Vagina (tissue), 2 donors: ENCODE data around the gene PARVG. TPM values are rescaled to one million over a fixed set of nuclear protein-coding genes. Genes with fewer than 3 reads are reported as not detected.

Experiments
- DNase-seq, 2 donors: peaks; one replicate each; pipeline ENCODE4 v3.0.0-alpha.2; 2017; ENCODE audit errors: extremely low spot score in 2 of 2
- H3K27ac ChIP-seq: fragments of 200-600 bp; sonication (generic); one replicate; pipeline ENCODE4 v1.5.1; 2019
- H3K27me3 ChIP-seq: fragments of 200-600 bp; sonication (generic); one replicate; pipeline ENCODE4 v1.5.1; 2019
- H3K36me3 ChIP-seq, 2 donors: fragments of 200-600 bp; sonication (generic); one replicate each; pipeline ENCODE4 v1.5.1; 2017 to 2019
- H3K4me1 ChIP-seq: fragments of 200-600 bp; sonication (generic); one replicate; pipeline ENCODE4 v1.5.1; 2019
- H3K4me3 ChIP-seq, 2 donors: fragments of 200-600 bp; sonication (generic); 1 replicate in 1 of 2; 2 replicates in 1 of 2; pipeline ENCODE4 v1.5.1; 2016 to 2019
- H3K9me3 ChIP-seq: fragments of 200-600 bp; sonication (generic); one replicate; pipeline ENCODE4 v1.5.1; 2019
- POLR2A ChIP-seq, 2 donors: fragments of 450-650 bp; IDR thresholded peaks; one replicate each; pipeline ENCODE4 v1.6.1; 2017; ENCODE audit warnings: antibody characterized with exemption in 2 of 2, mild to moderate bottlenecking in 2 of 2, moderate library complexity in 2 of 2
- POLR2AphosphoS5 ChIP-seq, 2 donors: sonication (generic); formaldehyde crosslinking; IDR thresholded peaks; one replicate each; pipeline ENCODE4 v1.9.0; 2017; ENCODE audit warnings: antibody characterized with exemption in 2 of 2, mild to moderate bottlenecking in 2 of 2, low read depth in 1 of 2; ENCODE audit not compliant: insufficient read depth in 1 of 2
- intact Hi-C: fragments of 100-400 bp; cut with DNase I; formaldehyde crosslinking; loops from one replicate; pipeline ENCODE4 v1.15.1; 2023
- total RNA-seq: library from RNA; depleted of rRNA; stranded (reverse); fragments of >200 nt; gene quantifications from one replicate; pipeline ENCODE4 v1.2.3, GENCODE V29; 2016
- TF ChIP-seq, protein P1 (sequence below), 3 experiments: fragments of 450-650 bp in 2 of 3; fragments of 200-600 bp in 1 of 3; sonication (generic) in 1 of 3; IDR thresholded peaks; one replicate each; pipeline ENCODE4 v1.5.1; 2017 to 2019; ENCODE audit warnings: antibody characterized with exemption in 3 of 3, mild to moderate bottlenecking in 2 of 3, moderate library complexity in 2 of 3

Gene PARVG
- total RNA-seq, 1 donor from 2014 or later = 29.5 TPM

DNA sequence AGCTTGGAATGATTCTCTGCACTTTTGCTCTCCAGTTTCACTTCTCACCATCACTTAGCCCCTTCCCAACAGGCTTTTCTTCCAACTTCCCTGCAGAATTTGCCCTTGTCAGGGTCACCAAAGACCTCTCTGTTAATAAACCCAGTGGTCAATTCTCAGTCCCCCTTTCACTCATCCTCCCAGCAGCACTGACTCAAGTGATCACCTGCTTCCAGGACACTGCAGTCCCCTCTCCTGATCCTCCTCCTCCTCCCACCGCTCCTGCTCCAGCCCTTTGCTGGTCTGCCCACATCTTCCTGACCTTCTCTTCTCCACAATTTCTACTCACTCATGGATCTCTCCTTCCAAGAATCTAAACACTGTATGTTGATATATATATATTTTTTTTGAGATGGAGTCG, 74.1 kb downstream of the PARVG start:
- H3K27ac ChIP-seq = no peak overlapping the region
- intact Hi-C loops = no loop called here
- H3K27me3 ChIP-seq = no peaks in the 10 kb centered on the region
- no peaks in the 10 kb centered on the region for H3K4me1 ChIP-seq
- H3K9me3 ChIP-seq = no peaks in the 10 kb centered on the region
- no peak for TF ChIP-seq POLR2A (IDR thresholded peaks at IDR 0.05)
- TF ChIP-seq, protein P1, sequence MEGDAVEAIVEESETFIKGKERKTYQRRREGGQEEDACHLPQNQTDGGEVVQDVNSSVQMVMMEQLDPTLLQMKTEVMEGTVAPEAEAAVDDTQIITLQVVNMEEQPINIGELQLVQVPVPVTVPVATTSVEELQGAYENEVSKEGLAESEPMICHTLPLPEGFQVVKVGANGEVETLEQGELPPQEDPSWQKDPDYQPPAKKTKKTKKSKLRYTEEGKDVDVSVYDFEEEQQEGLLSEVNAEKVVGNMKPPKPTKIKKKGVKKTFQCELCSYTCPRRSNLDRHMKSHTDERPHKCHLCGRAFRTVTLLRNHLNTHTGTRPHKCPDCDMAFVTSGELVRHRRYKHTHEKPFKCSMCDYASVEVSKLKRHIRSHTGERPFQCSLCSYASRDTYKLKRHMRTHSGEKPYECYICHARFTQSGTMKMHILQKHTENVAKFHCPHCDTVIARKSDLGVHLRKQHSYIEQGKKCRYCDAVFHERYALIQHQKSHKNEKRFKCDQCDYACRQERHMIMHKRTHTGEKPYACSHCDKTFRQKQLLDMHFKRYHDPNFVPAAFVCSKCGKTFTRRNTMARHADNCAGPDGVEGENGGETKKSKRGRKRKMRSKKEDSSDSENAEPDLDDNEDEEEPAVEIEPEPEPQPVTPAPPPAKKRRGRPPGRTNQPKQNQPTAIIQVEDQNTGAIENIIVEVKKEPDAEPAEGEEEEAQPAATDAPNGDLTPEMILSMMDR (IDR thresholded peaks at IDR 0.05) = no peak
- no peak for TF ChIP-seq POLR2AphosphoS5 (IDR thresholded peaks at IDR 0.05; ENCODE audit: insufficient read depth in 1 of 2, low read depth in 1 of 2)
- no peak overlapping the region for H3K4me3 ChIP-seq
- H3K36me3 ChIP-seq = no peaks in the 10 kb centered on the region
- peak in 1 of 2 donors; percentile 72 for DNase-seq

DNA sequence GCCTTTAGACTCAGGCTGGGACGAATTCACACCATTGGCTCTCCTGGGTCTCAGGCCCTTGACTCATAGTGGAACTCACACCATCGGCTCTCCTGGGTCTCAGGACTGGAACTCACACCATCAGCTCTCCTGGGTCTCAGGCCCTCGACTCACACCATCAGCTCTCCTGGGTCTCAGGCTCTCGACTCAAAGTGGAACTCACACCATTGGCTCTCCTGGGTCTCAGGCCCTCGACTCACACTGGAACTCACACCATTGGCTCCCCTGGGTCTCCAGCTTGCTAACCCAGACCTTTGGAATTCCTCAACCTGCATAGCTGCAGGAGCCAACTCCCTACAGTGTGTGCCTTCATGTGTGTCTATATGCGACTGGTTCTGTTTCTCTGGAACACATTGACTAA, 75.4 kb downstream of the PARVG start:
- Histone ChIP-seq H3K4me1 (no peaks in the 10 kb centered on the region), H3K9me3 (no peaks in the 10 kb centered on the region), H3K27ac (no peak overlapping the region), H3K27me3 (no peaks in the 10 kb centered on the region), H3K36me3 (no peaks in the 10 kb centered on the region), H3K4me3 (no peak overlapping the region)
- peak; percentile 62 to 67 for DNase-seq
- TF ChIP-seq POLR2A (IDR thresholded peaks at IDR 0.05) = no peak
- TF ChIP-seq, protein P1 (IDR thresholded peaks at IDR 0.05) = no peak
- no peak for TF ChIP-seq POLR2AphosphoS5 (IDR thresholded peaks at IDR 0.05; ENCODE audit: insufficient read depth in 1 of 2, low read depth in 1 of 2)
- intact Hi-C loops = no loop called here

DNA sequence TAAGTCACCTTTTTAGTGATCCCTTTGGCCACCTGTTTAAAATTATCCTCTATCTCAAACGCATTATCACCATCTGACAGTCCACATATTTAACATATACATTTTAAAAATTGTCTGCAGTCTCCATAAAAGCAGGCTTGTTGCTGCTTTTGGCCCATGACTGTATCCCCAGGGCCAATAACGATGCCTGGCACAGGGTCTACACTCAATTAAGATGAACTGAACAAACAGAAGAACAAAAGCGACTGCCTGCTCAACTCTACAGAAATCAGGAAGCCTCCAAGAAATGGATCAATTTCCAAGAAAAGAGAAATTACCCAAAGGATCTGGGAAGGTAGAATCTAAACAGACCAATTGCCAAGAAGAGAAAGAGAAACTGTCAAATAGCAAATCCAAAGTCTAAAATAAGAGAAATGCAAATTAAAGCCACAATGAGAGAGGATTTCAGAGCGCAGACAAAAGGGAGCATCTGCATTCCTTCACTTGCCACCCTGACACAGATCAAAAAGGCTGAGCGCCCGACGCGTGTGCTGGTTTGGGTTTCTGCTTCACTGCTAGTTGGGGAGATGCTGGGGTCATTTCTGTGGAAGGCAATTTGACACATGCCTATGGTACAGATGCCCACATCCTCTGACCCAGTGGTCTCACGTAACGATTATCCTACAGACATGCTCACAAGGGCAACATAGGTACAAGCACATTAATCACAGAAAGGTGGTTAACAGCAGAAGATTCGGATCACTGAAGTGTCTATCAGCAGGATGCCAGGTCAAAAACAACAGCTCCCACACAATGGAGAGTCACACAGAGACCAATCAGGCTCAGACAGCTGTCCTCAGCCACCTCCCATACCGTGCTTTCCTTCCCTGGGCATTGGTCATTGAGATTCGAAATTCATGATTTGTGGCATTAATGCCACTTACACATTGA, 76.1 kb downstream of the PARVG start:
- peak in 1 of 2 donors; percentile 31 for DNase-seq
- no peak overlapping the region for H3K4me3 ChIP-seq
- no peaks in the 10 kb centered on the region for H3K9me3 ChIP-seq
- H3K27me3 ChIP-seq = no peaks in the 10 kb centered on the region
- intact Hi-C loops = no loop called here
- no peaks in the 10 kb centered on the region for H3K4me1 ChIP-seq
- TF ChIP-seq, protein P1 (IDR thresholded peaks at IDR 0.05) = no peak
- TF ChIP-seq POLR2AphosphoS5 (IDR thresholded peaks at IDR 0.05; ENCODE audit: insufficient read depth in 1 of 2, low read depth in 1 of 2) (no peak), POLR2A (IDR thresholded peaks at IDR 0.05) (no peak)
- no peaks in the 10 kb centered on the region for H3K36me3 ChIP-seq
- no peak overlapping the region for H3K27ac ChIP-seq

Other genes starting within 250 kb of the PARVG start
- 22.3 TPM for gene SAMM50, start 225.5 kb upstream of the PARVG start, total RNA-seq
- 11.3 TPM for gene PARVB, start 156.6 kb upstream of the PARVG start, total RNA-seq
- gene SHISAL1, start 132.0 kb downstream of the PARVG start, total RNA-seq = 7.6 TPM